ENCODE measurements around the gene DOLK. TPM values are rescaled to one million over a fixed set of nuclear protein-coding genes. Genes with fewer than 3 reads are reported as not detected.
"Not testable (repeated sequence)": the region's sequence is repeated elsewhere in the genome, so short reads cannot be mapped to it uniquely, and the experiment has no call there.

The DOLK gene
- total and polyA plus RNA-seq, 8 donors: 7.4 to 19.4 (median 11.5) TPM

GRCh38 chr9:128986671-128987070 is 39.3 kb upstream of the DOLK start:
- no peak for TF ChIP-seq CTCF (IDR thresholded peaks at IDR 0.05)
- DNase-seq: no peak
- intact Hi-C loops (cut with DNase I): no loop called here
- Histone ChIP-seq H3K27me3 (no peaks in the 10 kb centered on the region), H3K9me3 (no peaks in the 10 kb centered on the region), H3K4me3 (no peak overlapping the region), H3K36me3 (peaks cover 3 to 99% of the 10 kb centered on the region in 2 donors), H3K27ac (no peak overlapping the region), H3K4me1 (no peaks in the 10 kb centered on the region)
- no peak for ATAC-seq

GRCh38 chr9:128983536-128983935 is 36.1 kb upstream of the DOLK start:
- ATAC-seq (no peak), DNase-seq (no peak)
- TF ChIP-seq CTCF (IDR thresholded peaks at IDR 0.05): no peak
- Histone ChIP-seq H3K4me3 (no peak overlapping the region), H3K27me3 (no peaks in the 10 kb centered on the region), H3K9me3 (no peaks in the 10 kb centered on the region), H3K27ac (no peak overlapping the region), H3K36me3 (peaks cover 11 to 99% of the 10 kb centered on the region in 2 donors), H3K4me1 (no peaks in the 10 kb centered on the region)
- intact Hi-C loops (cut with DNase I): no loop called here

- DNase-seq (no peak), ATAC-seq (no peak)
- no peak for TF ChIP-seq CTCF (IDR thresholded peaks at IDR 0.05)
- H3K4me3 ChIP-seq: no peak overlapping the region
- H3K36me3 ChIP-seq: peaks cover 7 to 97% of the 10 kb centered on the region in 2 donors
- no peaks in the 10 kb centered on the region for H3K9me3 ChIP-seq
- H3K27ac ChIP-seq: no peak overlapping the region
- intact Hi-C loops (cut with DNase I): no loop called here
- no peaks in the 10 kb centered on the region for H3K4me1 ChIP-seq
- H3K27me3 ChIP-seq: no peaks in the 10 kb centered on the region
Measured at GRCh38 chr9:128979111-128979510, 31.7 kb upstream of the DOLK start.

GRCh38 chr9:128972956-128973355 is 25.6 kb upstream of the DOLK start:
- no peak for TF ChIP-seq CTCF (IDR thresholded peaks at IDR 0.05)
- intact Hi-C loops (cut with DNase I): no loop called here
- Histone ChIP-seq H3K36me3 (peaks cover 0 to 100% of the 10 kb centered on the region in 2 donors), H3K4me3 (no peak overlapping the region), H3K9me3 (no peaks in the 10 kb centered on the region), H3K27me3 (no peaks in the 10 kb centered on the region), H3K4me1 (no peaks in the 10 kb centered on the region), H3K27ac (no peak overlapping the region)
- DNase-seq (no peak), ATAC-seq (no peak)

- TF ChIP-seq CTCF (IDR thresholded peaks at IDR 0.05): no peak
- intact Hi-C loops (cut with DNase I): no loop called here
- Histone ChIP-seq H3K4me3 (no peak overlapping the region), H3K27me3 (no peaks in the 10 kb centered on the region), H3K36me3 (peaks cover 0 to 96% of the 10 kb centered on the region in 2 donors), H3K4me1 (no peaks in the 10 kb centered on the region), H3K9me3 (no peaks in the 10 kb centered on the region), H3K27ac (no peak overlapping the region)
- no peak for DNase-seq
- no peak for ATAC-seq
Measured at GRCh38 chr9:128969491-128969890, 22.1 kb upstream of the DOLK start.

- H3K27ac ChIP-seq; intact Hi-C loops (cut with DNase I); H3K27me3 ChIP-seq; H3K4me1 ChIP-seq; DNase-seq; H3K4me3 ChIP-seq; ATAC-seq; H3K9me3 ChIP-seq: not testable (repeated sequence)
- H3K36me3 ChIP-seq: peaks cover 2 to 95% of the 10 kb centered on the region in 2 donors
Measured at GRCh38 chr9:128961403-128961802, 14.0 kb upstream of the DOLK start.
